Gastroesophageal sphincter (tissue), 4 donors: ENCODE data around the gene MEF2A. TPM values are rescaled to one million over a fixed set of nuclear protein-coding genes. Genes with fewer than 3 reads are reported as not detected.

Source experiments
- ATAC-seq: fragments of 150-250 bp; one replicate; pipeline ENCODE4 v1.9.1; 2016; ENCODE audit warnings: mild to moderate bottlenecking, moderate library complexity
- H3K27ac ChIP-seq, 4 donors: fragments of 200-600 bp; sonication (generic) in 3 of 4; 1 replicate in 3 of 4; 2 replicates in 1 of 4; pipeline ENCODE4 v1.5.1; 2016 to 2019
- H3K27me3 ChIP-seq: fragments of 200-600 bp; sonication (generic); one replicate; pipeline ENCODE4 v1.5.1; 2019
- H3K36me3 ChIP-seq, 2 donors: fragments of 200-600 bp; sonication (generic); one replicate each; pipeline ENCODE4 v1.5.1; 2019; ENCODE audit warnings: control low read depth in 1 of 2
- H3K4me1 ChIP-seq, 3 donors: fragments of 200-600 bp; sonication (generic); 1 replicate in 2 of 3; 2 replicates in 1 of 3; pipeline ENCODE4 v1.5.1; 2016 to 2019; ENCODE audit warnings: control low read depth in 2 of 3
- H3K4me3 ChIP-seq, 2 donors: fragments of 200-600 bp; sonication (generic); one replicate each; pipeline ENCODE4 v1.5.1; 2019; ENCODE audit warnings: mild to moderate bottlenecking in 1 of 2, moderate library complexity in 1 of 2
- H3K9me3 ChIP-seq, 3 donors: fragments of 200-600 bp; sonication (generic); one replicate each; pipeline ENCODE4 v1.5.1; 2017 to 2019; ENCODE audit warnings: control low read depth in 2 of 3
- EP300 ChIP-seq: sonication (generic); formaldehyde crosslinking; IDR thresholded peaks from one replicate; pipeline ENCODE4 v1.6.1; 2017; ENCODE audit warnings: antibody characterized with exemption, mild to moderate bottlenecking
- POLR2A ChIP-seq, 2 donors: fragments of 450-650 bp; IDR thresholded peaks; one replicate each; pipeline ENCODE4 v1.6.1; 2017; ENCODE audit warnings: antibody characterized with exemption in 2 of 2, mild to moderate bottlenecking in 2 of 2, moderate library complexity in 1 of 2
- POLR2AphosphoS5 ChIP-seq: sonication (generic); formaldehyde crosslinking; IDR thresholded peaks from one replicate; pipeline ENCODE4 v1.6.1; 2017; ENCODE audit warnings: antibody characterized with exemption
- WGBS, 2 donors: methylation state at CpG; one replicate each; pipeline ENCODE4 v1.1.5; 2018; ENCODE audit warnings: low coverage in 1 of 2; 5-methylcytosine and 5-hydroxymethylcytosine counted together
- total RNA-seq, 4 donors: library from RNA; depleted of rRNA; stranded (reverse); fragments of >200 nt; gene quantifications; one replicate each; pipeline ENCODE4 v1.1.0, GENCODE V29; 2016
- TF ChIP-seq, protein P1 (sequence below), 4 experiments: fragments of 200-600 bp in 2 of 4; fragments of 450-650 bp in 2 of 4; sonication (generic) in 1 of 4; IDR thresholded peaks; one replicate each; pipeline ENCODE4 v1.5.1; 2017 to 2019; ENCODE audit warnings: antibody characterized with exemption in 4 of 4, mild to moderate bottlenecking in 2 of 4, moderate library complexity in 2 of 4

MEF2A gene
- total RNA-seq, 4 donors from 2014 or later = 68.8 to 133 (median 95.7) TPM

DNA sequence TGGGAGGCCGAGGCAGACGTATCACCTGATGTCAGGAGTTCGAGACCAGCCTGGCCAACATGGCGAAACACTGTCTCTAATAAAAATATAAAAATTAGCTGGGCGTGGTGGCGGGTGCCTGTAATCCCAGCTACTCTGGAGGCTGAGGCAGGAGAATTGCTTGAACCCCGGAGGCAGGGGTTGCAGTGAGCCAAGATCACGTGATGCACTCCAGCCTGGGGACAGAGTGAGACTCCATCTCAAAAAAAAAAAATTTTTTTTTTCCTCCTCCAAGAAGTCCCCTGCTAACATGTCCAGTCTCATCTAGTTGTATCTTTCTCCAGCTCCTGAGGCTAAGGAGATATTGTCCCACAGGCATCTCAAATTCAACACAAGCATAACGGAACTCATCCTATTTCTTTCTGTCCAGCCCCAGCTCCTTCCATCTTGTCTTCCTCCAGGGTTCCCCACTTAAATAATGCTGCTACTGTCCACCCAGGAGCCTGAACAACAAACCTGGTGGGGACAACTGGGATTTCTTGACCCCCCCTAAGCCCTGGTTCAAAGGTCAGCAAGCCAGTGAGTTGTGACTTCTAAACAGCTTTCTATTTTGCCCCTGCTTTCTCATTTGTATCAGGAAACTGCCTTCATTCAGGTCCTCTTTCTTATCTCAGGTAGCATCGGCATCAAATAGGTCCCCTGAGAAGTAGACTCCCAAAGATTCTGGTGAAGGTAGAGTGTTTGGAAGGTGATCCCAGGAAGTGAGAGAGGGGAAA is 4.1 kb upstream of the MEF2A start:
- Histone ChIP-seq H3K9me3 (no peaks in the 10 kb centered on the region), H3K27ac (no peak overlapping the region), H3K36me3 (no peaks in the 10 kb centered on the region), H3K4me3 (no peak overlapping the region), H3K4me1 (peaks cover 0 to 20% (median 12%) of the 10 kb centered on the region in 3 donors), H3K27me3 (no peaks in the 10 kb centered on the region)
- ATAC-seq = no peak
- no peak for TF ChIP-seq POLR2A (IDR thresholded peaks at IDR 0.05)
- TF ChIP-seq POLR2AphosphoS5 = no peak
- no peak for TF ChIP-seq EP300
- TF ChIP-seq, protein P1, sequence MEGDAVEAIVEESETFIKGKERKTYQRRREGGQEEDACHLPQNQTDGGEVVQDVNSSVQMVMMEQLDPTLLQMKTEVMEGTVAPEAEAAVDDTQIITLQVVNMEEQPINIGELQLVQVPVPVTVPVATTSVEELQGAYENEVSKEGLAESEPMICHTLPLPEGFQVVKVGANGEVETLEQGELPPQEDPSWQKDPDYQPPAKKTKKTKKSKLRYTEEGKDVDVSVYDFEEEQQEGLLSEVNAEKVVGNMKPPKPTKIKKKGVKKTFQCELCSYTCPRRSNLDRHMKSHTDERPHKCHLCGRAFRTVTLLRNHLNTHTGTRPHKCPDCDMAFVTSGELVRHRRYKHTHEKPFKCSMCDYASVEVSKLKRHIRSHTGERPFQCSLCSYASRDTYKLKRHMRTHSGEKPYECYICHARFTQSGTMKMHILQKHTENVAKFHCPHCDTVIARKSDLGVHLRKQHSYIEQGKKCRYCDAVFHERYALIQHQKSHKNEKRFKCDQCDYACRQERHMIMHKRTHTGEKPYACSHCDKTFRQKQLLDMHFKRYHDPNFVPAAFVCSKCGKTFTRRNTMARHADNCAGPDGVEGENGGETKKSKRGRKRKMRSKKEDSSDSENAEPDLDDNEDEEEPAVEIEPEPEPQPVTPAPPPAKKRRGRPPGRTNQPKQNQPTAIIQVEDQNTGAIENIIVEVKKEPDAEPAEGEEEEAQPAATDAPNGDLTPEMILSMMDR (IDR thresholded peaks at IDR 0.05) = no peak
- WGBS, 2 donors = 91 to 100% methylated on average over 3 to 6 of the region's 10 CpGs

- H3K4me3 ChIP-seq = no peak overlapping the region
- H3K9me3 ChIP-seq = no peaks in the 10 kb centered on the region
- no peaks in the 10 kb centered on the region for H3K27me3 ChIP-seq
- WGBS, 2 donors = 100% methylated on average over 1 of the region's 2 CpGs; no CpG with 5 or more reads in 1 of the 2 donors
- ATAC-seq = no peak
- no peak overlapping the region for H3K27ac ChIP-seq
- TF ChIP-seq POLR2A (IDR thresholded peaks at IDR 0.05) = no peak
- TF ChIP-seq EP300 = no peak
- no peak for TF ChIP-seq POLR2AphosphoS5
- TF ChIP-seq, protein P1 (IDR thresholded peaks at IDR 0.05) = no peak
- no peaks in the 10 kb centered on the region for H3K36me3 ChIP-seq
- H3K4me1 ChIP-seq = peaks cover 0 to 20% (median 12%) of the 10 kb centered on the region in 3 donors
Observed at GRCh38 chr15:99562238-99562637, 3.5 kb upstream of the MEF2A start.

- Histone ChIP-seq H3K9me3 (no peaks in the 10 kb centered on the region), H3K27me3 (no peaks in the 10 kb centered on the region), H3K36me3 (no peaks in the 10 kb centered on the region), H3K4me3 (peak overlapping the region; percentile 22 to 75), H3K4me1 (peaks cover 0 to 39% (median 12%) of the 10 kb centered on the region in 3 donors), H3K27ac (peak overlapping the region; percentile 93 to 98 (median 96))
- ATAC-seq = no peak
- 0 to 6% methylated on average over 2 to 4 of the region's 11 CpGs for WGBS, 2 donors
- TF ChIP-seq POLR2AphosphoS5 = no peak
- TF ChIP-seq, protein P1 (IDR thresholded peaks at IDR 0.05) = peak in 3 of 4 experiments; percentile 12 to 22 (median 14)
Observed at GRCh38 chr15:99564221-99565048, 1.3 kb upstream of the MEF2A start.

DNA sequence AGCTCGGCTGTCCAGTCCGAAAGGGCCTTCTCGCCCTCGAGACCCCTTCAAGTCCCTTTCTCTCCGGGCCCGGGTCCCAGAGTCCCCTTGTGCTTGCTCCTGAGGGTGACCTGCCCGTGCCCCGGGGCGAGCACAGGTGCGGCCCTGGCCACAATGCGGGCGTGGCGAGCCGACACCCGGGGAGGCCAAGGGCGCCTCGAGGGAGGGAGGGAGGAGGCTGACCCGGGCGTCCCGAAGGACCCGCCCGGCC is 810 bp upstream of the MEF2A start:
- Histone ChIP-seq H3K4me3 (peak overlapping the region; percentile 22 to 75), H3K4me1 (peaks cover 0 to 41% (median 12%) of the 10 kb centered on the region in 3 donors), H3K27ac (peak overlapping the region; percentile 93 to 98 (median 96)), H3K36me3 (no peaks in the 10 kb centered on the region), H3K9me3 (no peaks in the 10 kb centered on the region), H3K27me3 (no peaks in the 10 kb centered on the region)
- no peak for ATAC-seq
- TF ChIP-seq POLR2AphosphoS5 (no peak), EP300 (no peak), POLR2A (IDR thresholded peaks at IDR 0.05) (no peak)
- no CpG with 5 or more reads among the region's 22 CpGs for WGBS, 2 donors

DNA sequence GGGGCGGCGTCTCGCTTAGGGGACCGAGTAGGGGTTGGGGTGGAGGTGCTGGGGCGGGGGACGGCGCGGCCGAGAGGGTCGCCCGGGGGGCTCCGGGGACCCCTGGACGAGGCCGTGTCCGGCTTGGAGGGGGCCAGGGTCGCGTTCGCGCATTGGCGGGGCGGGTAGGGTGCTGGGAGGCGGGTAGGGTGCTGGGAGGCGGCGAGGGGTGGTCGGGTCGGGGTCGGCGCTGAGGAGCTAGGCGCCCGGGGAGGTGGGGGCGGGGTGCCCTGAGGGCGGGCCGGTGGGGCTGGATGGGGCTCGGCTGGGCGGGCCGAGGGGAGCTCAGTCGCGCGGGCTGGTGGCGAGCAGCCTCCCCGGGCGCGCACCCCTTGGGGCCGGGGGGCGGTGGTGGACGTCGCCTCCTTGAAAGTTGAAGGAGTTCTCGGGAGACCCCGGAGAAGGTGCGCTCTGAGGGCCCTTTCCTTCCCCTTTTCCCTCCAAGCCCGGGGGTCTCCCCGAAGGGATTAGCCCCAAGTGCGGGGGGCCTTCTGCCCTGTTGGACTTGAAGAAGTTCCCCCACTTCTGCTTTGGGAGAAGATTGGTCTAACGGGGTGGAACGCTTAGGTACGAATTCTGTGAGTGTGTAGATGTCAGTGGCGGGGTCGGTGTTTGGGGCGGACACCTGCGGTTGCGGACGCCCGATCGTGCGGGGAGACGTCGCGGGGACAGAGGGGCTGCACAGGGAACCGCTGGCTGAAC is 543 bp downstream of the MEF2A start:
- TF ChIP-seq EP300 (no peak), POLR2AphosphoS5 (no peak), POLR2A (IDR thresholded peaks at IDR 0.05) (no peak)
- TF ChIP-seq, protein P1 (IDR thresholded peaks at IDR 0.05) = no peak
- no peak for ATAC-seq
- no peaks in the 10 kb centered on the region for H3K27me3 ChIP-seq

More for the DNA sequence above, 543 bp downstream of the MEF2A start:
- WGBS, 2 donors = 0% methylated on average over 1 to 13 of the region's 69 CpGs
- Histone ChIP-seq H3K36me3 (no peaks in the 10 kb centered on the region), H3K9me3 (no peaks in the 10 kb centered on the region), H3K4me1 (peaks cover 4 to 54% (median 12%) of the 10 kb centered on the region in 3 donors), H3K4me3 (peak overlapping the region; percentile 75 to 87), H3K27ac (peak overlapping the region; percentile 94 to 98 (median 96))
